HG03280 (cell line): ENCODE data around the gene MSTO1.
"Not testable (repeated sequence)": the region's sequence is repeated elsewhere in the genome, so short reads cannot be mapped to it uniquely, and the experiment has no call there.

Experiments used
- ATAC-seq: cut with Tn5 transposase; IDR thresholded peaks from one replicate; pipeline ENCODE4 v1.9.1; 2021; ENCODE audit warnings: mild to moderate bottlenecking, moderate library complexity; ENCODE audit not compliant: unreplicated experiment

MSTO1 gene

DNA sequence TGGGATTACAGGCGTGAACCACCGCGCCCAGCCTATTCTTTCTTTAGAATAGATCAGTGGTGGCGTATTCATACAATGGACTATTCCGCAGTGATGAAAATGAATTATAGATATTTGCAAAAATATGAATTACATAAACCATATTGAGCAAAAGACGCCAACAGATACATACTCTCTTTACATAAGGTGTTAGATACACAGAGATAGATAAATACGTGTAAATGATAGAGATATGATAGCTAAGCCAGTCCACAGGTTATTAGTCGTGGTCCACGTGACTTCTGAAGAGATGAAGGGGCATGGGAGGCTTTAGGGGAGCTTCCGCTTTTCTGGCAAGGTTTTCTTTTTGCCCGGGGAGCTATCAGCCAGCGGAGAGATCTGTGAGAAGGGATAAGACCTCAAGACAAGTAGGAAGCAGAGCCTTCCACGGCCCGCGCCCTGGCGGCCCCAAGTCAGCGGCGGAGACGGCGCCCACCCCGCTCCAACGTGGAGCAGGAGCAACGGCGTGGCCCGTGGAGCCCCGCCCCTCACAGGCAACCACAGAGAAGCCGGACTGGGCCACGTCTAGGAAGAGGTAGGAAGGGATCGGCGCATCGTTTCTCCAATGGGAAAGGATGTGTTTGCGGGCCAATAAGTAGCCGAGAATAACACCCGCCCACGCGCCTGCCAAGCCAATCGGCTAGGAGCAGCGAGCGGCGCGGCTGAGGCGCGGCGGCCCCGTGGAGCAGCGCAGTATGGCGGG, at the start of gene MSTO1:
MSTO1 (plus strand) TSS at position 704 of the 742 bp plus-strand sequence; CDS start at position 735, 31 bp downstream.
- ATAC-seq = peak; percentile 95

DNA sequence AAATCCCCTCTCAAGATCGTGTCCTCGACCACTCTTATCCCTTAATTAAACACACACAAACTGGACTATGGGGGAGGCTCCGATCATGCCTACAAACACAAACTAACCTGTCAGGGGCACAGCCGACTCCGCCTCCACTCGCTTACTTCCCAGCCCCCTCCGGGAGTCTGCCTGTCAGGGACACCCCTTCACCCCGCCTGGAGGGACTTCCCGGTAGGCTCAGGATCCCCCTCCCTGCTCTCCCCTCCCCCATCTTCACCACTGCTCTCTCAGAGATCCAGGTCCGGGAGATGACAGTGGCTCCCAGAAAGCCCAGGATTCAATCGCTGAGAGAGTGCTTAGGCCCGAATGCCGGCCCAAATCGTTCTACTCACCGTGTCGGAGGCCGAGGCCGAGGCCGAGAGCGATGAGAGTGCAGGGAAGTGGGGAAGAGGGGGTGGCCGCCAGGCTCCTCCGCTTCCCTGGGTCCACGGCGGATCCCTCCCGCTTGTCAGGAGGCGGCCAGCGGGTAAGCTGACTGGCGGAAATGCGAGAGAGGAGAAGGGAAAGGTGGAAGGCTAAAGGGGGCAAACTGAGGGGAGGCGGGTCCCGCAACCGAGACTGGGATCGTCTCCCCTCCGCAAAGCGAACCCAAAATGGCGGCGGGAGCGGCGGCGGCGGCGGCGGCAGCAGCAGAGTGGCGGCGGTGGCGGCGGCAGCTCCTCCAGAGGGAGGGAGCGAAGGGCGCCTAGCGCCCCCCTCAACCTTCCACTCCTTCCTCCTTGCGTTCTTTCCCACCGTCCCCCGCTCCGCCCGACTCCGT, 48.0 kb upstream of the MSTO1 start:
- ATAC-seq = peak; percentile 14

DNA sequence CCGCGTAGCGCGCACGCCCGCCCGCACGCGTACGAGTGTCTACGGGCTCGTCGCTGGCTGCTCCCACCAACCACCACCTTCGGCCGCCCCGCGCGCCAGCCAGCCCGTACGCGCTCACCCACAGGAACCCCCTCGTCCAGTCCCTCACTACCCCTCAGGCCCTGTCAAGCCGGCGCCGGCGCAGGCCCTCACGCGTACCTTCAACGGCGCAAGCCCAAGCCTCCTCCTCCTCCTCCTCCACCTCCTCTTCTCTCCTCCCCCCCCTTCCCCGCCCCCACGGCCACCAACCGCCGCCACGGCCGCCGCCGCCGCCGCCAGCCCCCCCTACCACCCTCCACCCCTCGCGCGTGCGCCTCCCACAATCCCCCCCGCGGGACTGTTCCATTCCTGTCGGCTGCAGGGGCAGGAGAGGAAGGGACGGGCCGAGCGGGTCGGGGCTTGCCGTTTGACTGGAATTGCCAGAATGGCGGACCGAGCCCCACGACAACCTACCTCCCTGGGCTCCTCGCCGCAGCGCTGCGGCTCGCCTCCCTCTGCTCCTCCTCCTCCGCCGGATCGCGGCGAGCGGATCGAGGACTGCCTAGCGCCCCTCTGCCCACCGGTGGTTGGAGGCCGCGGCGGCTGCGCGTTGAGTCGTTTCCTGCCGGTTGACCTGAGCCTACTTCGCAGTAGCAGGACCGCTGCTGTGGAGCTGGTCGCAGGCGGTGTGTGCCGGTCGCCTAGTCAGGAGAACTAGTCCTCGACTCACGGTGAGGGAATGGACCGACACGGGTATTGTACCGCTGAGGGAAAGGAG, 47.2 kb upstream of the MSTO1 start, which contains the start of gene ASH1L:
ASH1L (minus strand) TSS at position 223 of the 796 bp plus-strand sequence. CDS start 41,284 bp downstream, outside the sequence.
- peak; percentile 71 for ATAC-seq

DNA sequence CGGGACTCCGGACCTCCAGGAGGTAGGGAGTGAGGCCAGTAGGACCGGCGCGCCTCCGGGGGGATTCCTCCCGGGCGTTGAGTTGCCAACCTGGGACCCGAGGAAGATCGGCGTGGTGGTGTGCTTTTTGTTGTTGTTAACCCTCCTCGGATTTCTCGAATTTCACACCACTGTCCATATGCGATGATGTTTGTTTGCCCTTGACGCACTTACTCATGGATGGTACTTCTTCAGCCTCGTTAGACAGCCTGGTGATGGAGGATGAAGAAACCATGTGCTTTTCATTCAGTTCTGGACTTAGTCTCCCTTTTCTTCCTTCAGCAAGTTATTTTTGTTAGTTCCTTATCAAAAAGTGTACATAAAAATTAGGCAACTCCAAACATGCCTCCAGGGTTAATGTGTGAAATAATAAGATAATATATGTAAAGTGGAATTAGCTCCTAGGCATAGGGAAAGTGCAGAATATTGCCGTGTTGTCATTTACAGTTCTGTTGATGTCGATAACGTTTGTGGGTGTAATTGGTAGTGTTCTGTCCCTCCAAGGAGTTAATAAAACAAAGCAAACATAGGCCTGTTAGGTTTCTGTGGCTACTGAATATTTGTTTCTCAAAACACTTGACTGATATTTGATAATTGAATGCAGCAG, 46.5 kb upstream of the MSTO1 start:
- ATAC-seq = not testable (repeated sequence)

- ATAC-seq = no peak
These were observed 39.9 kb upstream of the MSTO1 start for GRCh38 chr1:155569988-155570592.

DNA sequence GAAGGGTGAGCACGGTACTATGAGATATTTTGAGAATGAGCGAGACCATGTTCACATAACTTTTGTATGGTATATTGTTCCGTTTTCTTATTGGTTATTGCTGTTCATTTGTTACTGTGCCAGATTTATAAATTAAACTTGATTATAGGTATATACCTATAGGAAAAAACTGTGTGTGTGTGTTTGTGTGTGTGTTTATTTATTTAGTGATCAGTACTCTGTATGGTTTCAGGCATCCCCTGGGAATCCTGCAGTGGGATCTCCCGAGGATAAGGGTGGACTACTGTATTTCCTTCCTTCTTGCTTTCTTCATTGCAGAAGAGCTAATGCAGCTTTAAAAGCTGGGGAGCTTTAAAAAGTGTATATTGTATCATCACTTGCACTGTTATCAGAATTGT, 39.4 kb upstream of the MSTO1 start:
- no peak for ATAC-seq

DNA sequence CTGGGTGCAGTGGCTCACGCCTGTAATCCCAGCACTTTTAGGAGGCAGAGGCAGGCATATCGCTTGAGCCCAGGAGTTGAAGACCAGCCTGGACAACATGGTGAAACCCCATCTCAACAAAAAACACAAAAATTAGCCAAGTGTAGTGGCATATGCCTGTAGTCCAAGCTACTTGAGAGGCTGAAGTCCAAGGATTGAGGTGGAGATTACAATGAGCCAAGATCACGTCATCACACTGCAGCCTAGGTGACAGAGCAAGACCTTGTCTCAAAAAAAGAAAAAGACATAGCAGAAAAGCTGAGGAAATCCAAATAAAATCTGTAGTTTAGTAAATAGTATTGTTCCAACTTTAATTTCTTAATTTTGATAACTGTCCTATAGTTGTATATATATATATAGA, 35.9 kb upstream of the MSTO1 start:
- ATAC-seq = no peak

DNA sequence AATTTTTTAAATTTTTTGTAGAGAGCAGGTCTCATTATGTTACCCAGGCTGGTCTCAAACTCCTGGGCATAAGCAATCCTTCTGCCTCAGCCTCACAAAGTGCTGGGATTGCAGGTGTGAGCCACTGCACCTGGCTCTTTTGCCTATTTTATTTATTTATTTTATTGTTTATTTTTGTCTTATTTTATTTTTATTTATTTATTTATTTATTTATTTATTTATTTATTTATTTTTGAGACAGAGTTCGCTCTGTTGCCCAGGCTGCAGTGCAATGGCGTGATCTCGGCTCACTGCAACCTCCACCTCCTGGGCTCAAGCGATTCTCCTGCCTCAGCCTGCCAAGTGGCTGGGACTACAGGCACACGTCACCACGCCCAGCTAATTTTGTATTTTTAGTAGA, 34.4 kb upstream of the MSTO1 start:
- not testable (repeated sequence) for ATAC-seq

GRCh38 chr1:155583846-155584245, 26.2 kb upstream of the MSTO1 start:
- ATAC-seq = not testable (repeated sequence)

DNA sequence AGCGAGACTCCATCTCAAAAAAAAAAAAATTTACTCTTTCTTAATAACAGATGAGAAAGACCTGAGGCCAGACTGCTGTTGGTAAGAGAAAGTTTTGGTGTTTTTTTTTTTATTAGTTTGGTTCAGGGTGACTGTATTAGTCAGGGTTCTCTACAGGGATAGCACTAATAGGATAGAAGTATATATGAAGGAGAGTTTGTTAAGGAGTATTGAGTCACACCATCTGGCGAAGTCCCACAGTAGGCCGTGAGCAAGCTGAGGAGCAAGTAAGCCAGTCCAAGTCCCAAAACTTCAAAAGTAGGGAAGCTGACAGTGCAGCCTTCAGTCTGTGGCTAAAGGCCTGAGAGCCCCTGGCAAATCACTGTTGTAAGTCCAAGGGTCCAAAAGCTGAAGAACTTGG, 20.7 kb upstream of the MSTO1 start:
- ATAC-seq = not testable (repeated sequence)

DNA sequence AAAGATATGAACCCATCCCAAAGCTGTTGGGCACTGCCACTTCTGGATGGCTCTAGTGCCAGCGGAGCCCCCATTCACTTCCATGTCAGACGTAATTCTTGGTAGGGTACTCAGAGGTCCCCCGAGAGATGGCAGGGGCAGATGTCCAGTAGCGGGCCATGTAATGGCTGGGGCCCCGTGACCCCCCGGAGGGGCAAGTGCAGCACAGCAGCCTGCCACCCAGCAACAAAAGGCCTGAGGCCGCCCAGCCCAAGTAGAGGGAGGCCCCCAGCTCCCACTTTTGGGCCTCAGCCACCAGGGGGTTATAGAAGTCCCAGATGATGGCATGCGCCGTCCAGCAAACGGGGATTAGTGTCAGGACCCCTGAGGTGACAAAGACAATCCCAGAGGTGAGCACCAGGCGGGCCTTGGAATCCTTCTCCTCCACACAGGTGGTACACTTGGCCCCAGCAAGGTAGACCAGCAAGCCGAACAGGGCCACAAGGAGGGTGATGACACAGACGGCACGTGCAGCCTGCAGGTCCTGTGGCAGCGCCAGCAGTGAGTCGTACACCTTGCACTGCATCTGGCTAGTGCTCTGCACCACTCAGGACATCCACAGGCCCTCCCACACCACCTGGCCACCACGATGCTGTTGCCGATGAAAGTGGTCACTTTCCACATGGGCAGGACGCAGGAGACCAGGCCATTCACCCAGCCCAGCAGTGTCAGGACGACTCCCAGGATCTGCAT, 19.3 kb upstream of the MSTO1 start:
- not testable (repeated sequence) for ATAC-seq

- no peak for ATAC-seq
These were observed 18.2 kb upstream of the MSTO1 start for GRCh38 chr1:155591770-155592169.

GRCh38 chr1:155595877-155596474, 14.0 kb upstream of the MSTO1 start:
- ATAC-seq = not testable (repeated sequence)

DNA sequence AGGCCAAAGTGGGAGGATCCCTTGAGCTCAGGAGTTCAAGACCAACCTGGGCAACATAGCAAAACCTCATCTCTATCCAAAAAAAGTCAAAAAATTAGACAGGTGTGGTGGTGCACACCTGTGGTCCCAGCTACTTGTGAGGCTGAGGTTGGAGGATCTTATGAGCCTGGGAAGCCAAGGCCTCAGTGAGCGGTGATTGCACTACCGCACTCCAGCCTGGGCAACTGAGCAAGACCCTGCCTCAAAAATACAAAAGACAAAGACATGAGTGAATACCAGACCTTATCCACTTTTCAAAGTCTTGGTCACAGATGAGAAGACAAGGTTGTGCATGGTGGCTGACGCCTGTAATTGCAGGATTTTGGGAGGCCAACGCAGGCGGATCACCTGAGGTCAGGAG, 13.2 kb upstream of the MSTO1 start:
- no peak for ATAC-seq

DNA sequence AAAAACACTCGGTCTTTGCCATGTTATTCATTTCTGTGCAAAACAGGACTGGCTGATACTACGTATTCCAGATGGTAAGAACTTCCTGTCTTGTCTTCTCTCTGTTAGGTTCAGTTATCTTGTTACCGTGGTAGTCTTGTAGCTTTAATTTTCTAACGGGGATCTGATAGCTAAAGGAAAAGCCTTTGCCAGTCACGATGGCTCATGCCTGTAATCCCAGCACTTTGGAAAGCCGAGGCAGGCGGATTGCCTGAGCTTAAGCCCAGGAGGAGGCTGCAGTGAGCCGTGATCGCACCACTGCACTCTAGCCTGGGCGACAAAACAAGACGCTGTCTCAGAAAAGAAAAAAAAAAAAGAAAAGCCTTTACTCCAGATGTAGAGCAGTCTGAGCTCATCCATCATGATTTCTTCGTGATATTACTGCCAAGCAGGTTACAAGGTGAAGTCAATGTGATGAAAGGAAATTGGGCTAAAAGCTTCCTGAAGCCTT, 11.1 kb upstream of the MSTO1 start:
- ATAC-seq = no peak

DNA sequence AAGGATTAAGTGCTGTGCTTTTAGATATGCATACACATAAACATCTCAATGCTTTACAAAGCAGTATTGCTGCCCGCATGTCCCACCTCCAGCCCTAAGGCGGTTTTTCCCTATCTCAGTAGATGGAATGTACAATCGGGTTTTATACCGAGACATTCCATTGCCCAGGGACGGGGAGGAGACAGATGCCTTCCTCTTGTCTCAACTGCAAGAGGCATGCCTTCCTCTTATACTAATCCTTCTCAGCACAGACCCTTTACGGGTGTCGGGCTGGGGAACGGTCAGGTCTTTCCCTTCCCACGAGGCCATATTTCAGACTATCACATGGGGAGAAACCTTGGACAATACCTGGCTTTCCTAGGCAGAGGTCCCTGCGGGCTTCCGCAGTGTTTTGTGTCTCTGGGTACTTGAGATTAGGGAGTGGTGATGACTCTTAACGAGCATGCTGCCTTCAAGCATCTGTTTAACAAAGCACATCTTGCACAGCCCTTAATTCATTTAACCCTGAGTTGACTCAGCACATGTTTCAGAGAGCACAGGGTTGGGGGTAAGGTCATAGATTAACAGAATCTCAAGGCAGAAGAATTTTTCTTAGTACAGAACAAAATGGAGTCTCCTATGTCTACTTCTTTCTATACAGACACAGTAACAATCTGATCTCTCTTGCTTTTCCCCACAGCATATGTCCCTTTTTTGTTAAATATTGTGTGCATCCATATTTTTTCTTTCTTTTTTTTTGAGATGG, 10.0 kb upstream of the MSTO1 start:
- ATAC-seq = not testable (repeated sequence)

DNA sequence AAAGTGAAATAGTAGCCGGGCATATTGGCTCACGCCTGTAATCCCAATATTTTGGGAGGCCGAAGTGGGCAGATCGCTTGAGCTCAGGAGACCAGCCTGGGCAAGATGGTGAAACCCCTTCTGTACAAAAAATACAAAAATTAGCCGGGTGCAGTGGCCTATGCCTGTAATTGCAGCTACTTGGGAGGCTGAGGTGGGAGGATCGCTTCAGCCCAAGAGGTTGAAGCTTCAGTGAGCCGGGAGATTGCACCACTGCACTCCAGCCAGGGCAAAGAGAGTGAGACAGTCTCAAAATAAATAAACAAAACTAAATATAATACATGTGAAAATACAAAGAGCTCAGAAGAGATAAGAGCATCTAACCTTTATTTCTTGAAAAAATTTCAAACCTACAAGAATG, 2.3 kb upstream of the MSTO1 start:
- no peak for ATAC-seq

DNA sequence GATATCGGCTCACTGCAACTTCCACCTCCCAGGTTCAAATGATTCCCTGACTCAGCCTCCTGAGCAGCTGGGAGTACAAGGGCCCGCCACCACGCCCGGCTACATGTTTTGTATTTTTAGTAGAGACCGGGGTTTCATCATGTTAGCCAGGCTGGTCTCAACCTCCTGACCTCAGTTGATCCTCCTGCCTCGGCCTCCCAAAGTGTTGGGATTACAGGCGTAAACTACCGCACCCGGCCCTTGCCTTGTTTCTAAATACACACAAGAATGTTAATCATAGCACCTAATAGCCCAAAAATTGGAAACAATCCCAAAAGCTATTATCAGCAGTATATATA, 1.2 kb upstream of the MSTO1 start:
- no peak for ATAC-seq
